GM10266 (cell line): ENCODE data around the gene FAM47E.

Source experiments
- DNase-seq: peaks from one replicate; pipeline ENCODE4 v3.0.0; 2012; ENCODE audit errors: extremely low spot score
- TF ChIP-seq, protein P1 (sequence below): IDR thresholded peaks from 2 replicates; pipeline ENCODE4 v1.5.1; 2012; ENCODE audit warnings: mild to moderate bottlenecking, low read depth; ENCODE audit not compliant: control insufficient read depth, insufficient read depth; ENCODE audit errors: missing control alignments

FAM47E gene

GRCh38 chr4:76253511-76253910 lies 2.0 kb downstream of the FAM47E start:
- no peak for DNase-seq
- TF ChIP-seq, protein P1, sequence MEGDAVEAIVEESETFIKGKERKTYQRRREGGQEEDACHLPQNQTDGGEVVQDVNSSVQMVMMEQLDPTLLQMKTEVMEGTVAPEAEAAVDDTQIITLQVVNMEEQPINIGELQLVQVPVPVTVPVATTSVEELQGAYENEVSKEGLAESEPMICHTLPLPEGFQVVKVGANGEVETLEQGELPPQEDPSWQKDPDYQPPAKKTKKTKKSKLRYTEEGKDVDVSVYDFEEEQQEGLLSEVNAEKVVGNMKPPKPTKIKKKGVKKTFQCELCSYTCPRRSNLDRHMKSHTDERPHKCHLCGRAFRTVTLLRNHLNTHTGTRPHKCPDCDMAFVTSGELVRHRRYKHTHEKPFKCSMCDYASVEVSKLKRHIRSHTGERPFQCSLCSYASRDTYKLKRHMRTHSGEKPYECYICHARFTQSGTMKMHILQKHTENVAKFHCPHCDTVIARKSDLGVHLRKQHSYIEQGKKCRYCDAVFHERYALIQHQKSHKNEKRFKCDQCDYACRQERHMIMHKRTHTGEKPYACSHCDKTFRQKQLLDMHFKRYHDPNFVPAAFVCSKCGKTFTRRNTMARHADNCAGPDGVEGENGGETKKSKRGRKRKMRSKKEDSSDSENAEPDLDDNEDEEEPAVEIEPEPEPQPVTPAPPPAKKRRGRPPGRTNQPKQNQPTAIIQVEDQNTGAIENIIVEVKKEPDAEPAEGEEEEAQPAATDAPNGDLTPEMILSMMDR, result no peak

DNA sequence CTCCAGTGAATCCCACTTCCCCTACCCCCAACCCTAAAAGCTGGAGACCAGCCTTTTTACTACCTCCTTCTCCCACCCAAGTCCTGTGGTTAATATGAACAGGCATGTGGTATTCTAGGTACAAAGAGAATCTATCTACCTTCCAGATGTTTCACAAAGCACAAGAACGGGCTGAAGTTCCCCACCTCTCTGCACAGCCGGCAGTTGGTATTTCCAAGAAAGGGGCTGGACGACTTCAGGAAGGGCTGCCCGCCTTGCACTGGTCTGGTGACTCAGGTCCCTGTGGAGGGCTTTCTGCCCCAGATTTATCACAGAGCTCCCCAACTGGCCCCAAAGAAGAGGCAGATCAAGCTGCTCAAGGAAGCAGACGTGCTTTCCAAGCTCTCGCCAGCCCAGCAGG lies 4.5 kb downstream of the FAM47E start:
- no peak for DNase-seq
- TF ChIP-seq, protein P1, result no peak

- TF ChIP-seq, protein P1, result no peak
- DNase-seq, result no peak
These were observed 5.4 kb downstream of the FAM47E start for GRCh38 chr4:76256968-76257367.

GRCh38 chr4:76257824-76258223 lies 6.3 kb downstream of the FAM47E start:
- TF ChIP-seq, protein P1, result no peak

DNA sequence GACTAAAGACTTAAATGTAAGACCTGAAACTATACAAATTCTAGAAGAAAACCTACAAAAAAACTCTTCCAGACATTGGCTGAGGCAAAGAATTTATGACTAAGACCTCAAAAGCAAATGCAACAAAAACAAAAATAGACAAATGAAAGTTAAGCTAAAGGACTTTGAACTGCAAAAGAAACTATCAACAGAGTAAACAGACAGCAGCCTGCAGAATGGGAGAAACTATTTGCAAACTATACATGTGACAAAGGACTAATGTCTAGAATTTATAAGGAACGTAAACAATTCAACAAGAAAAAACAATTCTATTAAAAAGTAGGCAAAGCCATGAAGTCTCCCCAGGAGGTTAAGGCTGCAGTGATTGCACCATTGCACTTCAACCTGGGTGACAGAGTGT lies 9.1 kb downstream of the FAM47E start:
- TF ChIP-seq, protein P1, result no peak
- DNase-seq, result no peak

More at GRCh38 chr4:76257824-76258223, 6.3 kb downstream of the FAM47E start:
- no peak for DNase-seq

- TF ChIP-seq, protein P1, result no peak
- DNase-seq, result no peak
These were observed 14.2 kb downstream of the FAM47E start for GRCh38 chr4:76265631-76266218.

DNA sequence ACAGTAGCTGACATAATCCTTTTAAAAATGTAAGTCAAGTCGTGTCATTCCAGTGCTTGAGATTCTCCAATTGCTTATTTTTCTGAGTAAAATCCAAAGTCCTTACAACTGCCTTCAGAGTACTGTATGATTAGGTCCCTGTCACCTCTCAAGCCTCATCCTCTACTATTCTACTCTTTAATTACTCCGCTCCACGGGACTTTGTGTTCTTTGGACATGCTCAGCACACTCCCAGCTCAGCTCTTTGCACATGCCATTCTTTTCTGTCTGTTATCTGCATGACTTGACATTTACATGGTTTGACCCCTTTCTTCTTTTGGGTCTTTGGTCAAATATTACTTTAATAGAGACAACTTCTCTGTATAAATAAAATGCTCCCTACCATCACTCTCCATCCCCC lies 15.1 kb downstream of the FAM47E start:
- TF ChIP-seq, protein P1, result no peak

More for the DNA sequence above, 15.1 kb downstream of the FAM47E start:
- no peak for DNase-seq
